OCI-LY7 (cell line): ENCODE results near the gene FAM24B.

Experiments used
- EZH2phosphoT487 ChIP-seq: fragments of 200-600 bp; sonication (generic); IDR thresholded peaks from 2 replicates; pipeline ENCODE4 v1.6.1; 2018; ENCODE audit warnings: low read depth, borderline replicate concordance, mild to moderate bottlenecking, mixed run types, antibody characterized with exemption, low read length, moderate library complexity, mixed read lengths
- TF ChIP-seq, protein P1 (sequence below): fragments of 200-600 bp; sonication (generic); conservative IDR thresholded peaks from 2 replicates; pipeline ENCODE4 v1.5.1; 2014; ENCODE audit warnings: mild to moderate bottlenecking, antibody characterized with exemption, low read length, moderate library complexity, mixed read lengths

DNA sequence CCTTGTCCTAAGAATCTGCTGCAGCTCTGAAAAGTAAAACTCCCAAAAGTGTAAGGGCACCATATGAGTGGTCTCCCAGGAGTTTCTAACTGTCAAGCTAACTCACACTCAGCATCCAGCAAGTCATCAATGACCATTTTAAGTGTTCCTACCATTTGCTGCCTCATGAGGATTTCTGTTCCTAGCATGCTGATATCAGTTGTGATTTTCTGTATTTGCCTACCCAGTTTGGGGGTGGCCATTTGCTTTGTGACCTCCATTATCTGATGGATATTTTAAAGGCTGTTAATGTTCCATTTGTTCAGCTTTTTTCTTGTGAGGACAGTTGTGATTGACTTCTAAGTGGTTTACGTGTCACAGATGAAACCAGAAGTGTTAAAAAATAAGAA lies 2.9 kb downstream of the FAM24B start:
- TF ChIP-seq, protein P1, sequence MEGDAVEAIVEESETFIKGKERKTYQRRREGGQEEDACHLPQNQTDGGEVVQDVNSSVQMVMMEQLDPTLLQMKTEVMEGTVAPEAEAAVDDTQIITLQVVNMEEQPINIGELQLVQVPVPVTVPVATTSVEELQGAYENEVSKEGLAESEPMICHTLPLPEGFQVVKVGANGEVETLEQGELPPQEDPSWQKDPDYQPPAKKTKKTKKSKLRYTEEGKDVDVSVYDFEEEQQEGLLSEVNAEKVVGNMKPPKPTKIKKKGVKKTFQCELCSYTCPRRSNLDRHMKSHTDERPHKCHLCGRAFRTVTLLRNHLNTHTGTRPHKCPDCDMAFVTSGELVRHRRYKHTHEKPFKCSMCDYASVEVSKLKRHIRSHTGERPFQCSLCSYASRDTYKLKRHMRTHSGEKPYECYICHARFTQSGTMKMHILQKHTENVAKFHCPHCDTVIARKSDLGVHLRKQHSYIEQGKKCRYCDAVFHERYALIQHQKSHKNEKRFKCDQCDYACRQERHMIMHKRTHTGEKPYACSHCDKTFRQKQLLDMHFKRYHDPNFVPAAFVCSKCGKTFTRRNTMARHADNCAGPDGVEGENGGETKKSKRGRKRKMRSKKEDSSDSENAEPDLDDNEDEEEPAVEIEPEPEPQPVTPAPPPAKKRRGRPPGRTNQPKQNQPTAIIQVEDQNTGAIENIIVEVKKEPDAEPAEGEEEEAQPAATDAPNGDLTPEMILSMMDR = no peak
- TF ChIP-seq EZH2phosphoT487 = no peak
